ENCODE measurements around the gene IDH3B.

Gene IDH3B

DNA sequence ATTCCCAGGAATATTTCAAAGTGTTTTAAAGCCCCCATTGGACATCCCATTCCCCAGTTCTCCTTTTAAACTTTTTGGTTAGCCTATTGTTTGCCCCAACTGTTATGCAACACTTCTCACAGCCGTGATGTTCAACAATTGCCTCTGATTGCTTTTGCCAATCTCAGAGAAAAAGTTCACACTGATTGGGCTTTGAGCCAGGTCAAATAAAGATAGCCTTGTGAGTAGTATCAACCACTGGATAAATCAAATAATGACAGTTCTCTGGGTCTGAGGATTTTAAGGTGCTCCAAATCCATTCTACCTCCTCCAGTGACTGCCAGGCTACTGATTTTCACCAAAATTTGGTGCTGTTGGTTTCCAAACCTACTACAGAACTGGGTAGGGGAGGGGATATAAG is 30.6 kb downstream of the IDH3B start:
- Histone ChIP-seq H3K9ac (ENCODE audit: low read depth, low read length, poor library complexity, severe bottlenecking) (no peak overlapping the region), H3K36me3 (ENCODE audit: insufficient read depth, low read length) (no peaks in the 10 kb centered on the region), H3K4me3 (ENCODE audit: low read length, poor library complexity, severe bottlenecking) (no peak overlapping the region), H3K9me3 (ENCODE audit: insufficient read depth, low read depth, low read length) (no peaks in the 10 kb centered on the region), H2AFZ (ENCODE audit: low read length) (no peak overlapping the region), H3K27me3 (ENCODE audit: insufficient read depth, low read length, poor library complexity, severe bottlenecking) (no peaks in the 10 kb centered on the region), H3K79me2 (ENCODE audit: insufficient read depth, low read length) (no peaks in the 10 kb centered on the region), H3F3A (ENCODE audit: low read depth) (no peaks in the 10 kb centered on the region), H3K4me2 (ENCODE audit: low read depth, low read length, poor library complexity, severe bottlenecking) (no peak overlapping the region), H3K9me2 (replicated peaks; ENCODE audit: low read depth, low read length) (no peaks in the 10 kb centered on the region), H4K20me1 (ENCODE audit: insufficient read depth, low read length, poor library complexity, severe bottlenecking) (no peaks in the 10 kb centered on the region), H3K4me1 (ENCODE audit: insufficient read depth, low read length, poor library complexity, severe bottlenecking) (no peaks in the 10 kb centered on the region)
- no peak for TF ChIP-seq EZH2phosphoT487 (IDR thresholded peaks at IDR 0.05; ENCODE audit: borderline replicate concordance)
- TF ChIP-seq, protein P1, sequence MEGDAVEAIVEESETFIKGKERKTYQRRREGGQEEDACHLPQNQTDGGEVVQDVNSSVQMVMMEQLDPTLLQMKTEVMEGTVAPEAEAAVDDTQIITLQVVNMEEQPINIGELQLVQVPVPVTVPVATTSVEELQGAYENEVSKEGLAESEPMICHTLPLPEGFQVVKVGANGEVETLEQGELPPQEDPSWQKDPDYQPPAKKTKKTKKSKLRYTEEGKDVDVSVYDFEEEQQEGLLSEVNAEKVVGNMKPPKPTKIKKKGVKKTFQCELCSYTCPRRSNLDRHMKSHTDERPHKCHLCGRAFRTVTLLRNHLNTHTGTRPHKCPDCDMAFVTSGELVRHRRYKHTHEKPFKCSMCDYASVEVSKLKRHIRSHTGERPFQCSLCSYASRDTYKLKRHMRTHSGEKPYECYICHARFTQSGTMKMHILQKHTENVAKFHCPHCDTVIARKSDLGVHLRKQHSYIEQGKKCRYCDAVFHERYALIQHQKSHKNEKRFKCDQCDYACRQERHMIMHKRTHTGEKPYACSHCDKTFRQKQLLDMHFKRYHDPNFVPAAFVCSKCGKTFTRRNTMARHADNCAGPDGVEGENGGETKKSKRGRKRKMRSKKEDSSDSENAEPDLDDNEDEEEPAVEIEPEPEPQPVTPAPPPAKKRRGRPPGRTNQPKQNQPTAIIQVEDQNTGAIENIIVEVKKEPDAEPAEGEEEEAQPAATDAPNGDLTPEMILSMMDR (conservative IDR thresholded peaks at IDR 0.05; ENCODE audit: low read length) = no peak

DNA sequence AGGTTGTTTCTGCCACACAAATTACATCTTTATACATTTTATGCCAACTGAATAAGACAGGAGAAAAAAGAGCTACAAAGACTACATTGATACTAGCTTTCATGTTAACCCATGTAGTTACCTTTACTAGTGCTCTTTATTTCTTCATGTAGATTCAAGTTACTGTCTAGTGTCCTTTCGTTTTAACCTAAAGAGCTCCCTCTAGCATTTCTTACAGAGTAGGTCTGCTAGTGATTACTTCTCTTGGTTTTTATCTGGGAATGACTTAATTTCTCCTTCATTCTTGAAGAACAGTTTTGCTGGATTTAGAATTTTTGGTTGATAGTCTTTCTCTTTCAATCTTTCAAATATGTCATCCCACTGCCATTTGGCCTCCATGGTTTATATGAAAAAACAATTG is 32.8 kb downstream of the IDH3B start:
- H3K27me3 ChIP-seq (ENCODE audit: insufficient read depth, low read length, poor library complexity, severe bottlenecking) = no peaks in the 10 kb centered on the region
- no peak overlapping the region for H3K4me2 ChIP-seq (ENCODE audit: low read depth, low read length, poor library complexity, severe bottlenecking)
- no peaks in the 10 kb centered on the region for H3F3A ChIP-seq (ENCODE audit: low read depth)
- H2AFZ ChIP-seq (ENCODE audit: low read length) = no peak overlapping the region
- no peaks in the 10 kb centered on the region; the same call in 1 of the 2 replicates for H3K9me2 ChIP-seq (replicated peaks; ENCODE audit: low read depth, low read length)
- no peak for TF ChIP-seq EZH2phosphoT487 (IDR thresholded peaks at IDR 0.05; ENCODE audit: borderline replicate concordance)
- TF ChIP-seq, protein P1 (conservative IDR thresholded peaks at IDR 0.05; ENCODE audit: low read length) = peak; percentile 34
- no peaks in the 10 kb centered on the region; the same call in 1 of the 2 replicates for H3K9me3 ChIP-seq (ENCODE audit: insufficient read depth, low read depth, low read length)
- H4K20me1 ChIP-seq (ENCODE audit: insufficient read depth, low read length, poor library complexity, severe bottlenecking) = no peaks in the 10 kb centered on the region
- H3K79me2 ChIP-seq (ENCODE audit: insufficient read depth, low read length) = no peaks in the 10 kb centered on the region
- H3K36me3 ChIP-seq (ENCODE audit: insufficient read depth, low read length) = no peaks in the 10 kb centered on the region
- H3K9ac ChIP-seq (ENCODE audit: low read depth, low read length, poor library complexity, severe bottlenecking) = no peak overlapping the region
- H3K4me1 ChIP-seq (ENCODE audit: insufficient read depth, low read length, poor library complexity, severe bottlenecking) = no peaks in the 10 kb centered on the region
- H3K4me3 ChIP-seq (ENCODE audit: low read length, poor library complexity, severe bottlenecking) = no peak overlapping the region

- Histone ChIP-seq H3K9me3 (ENCODE audit: insufficient read depth, low read depth, low read length) (no peaks in the 10 kb centered on the region; the same call in 1 of the 2 replicates), H3K27me3 (ENCODE audit: insufficient read depth, low read length, poor library complexity, severe bottlenecking) (no peaks in the 10 kb centered on the region), H3K4me2 (ENCODE audit: low read depth, low read length, poor library complexity, severe bottlenecking) (no peak overlapping the region), H3K36me3 (ENCODE audit: insufficient read depth, low read length) (no peaks in the 10 kb centered on the region), H3K9ac (ENCODE audit: low read depth, low read length, poor library complexity, severe bottlenecking) (no peak overlapping the region), H3K9me2 (replicated peaks; ENCODE audit: low read depth, low read length) (no peaks in the 10 kb centered on the region; the same call in 1 of the 2 replicates), H3K4me3 (ENCODE audit: low read length, poor library complexity, severe bottlenecking) (no peak overlapping the region), H3F3A (ENCODE audit: low read depth) (no peaks in the 10 kb centered on the region), H4K20me1 (ENCODE audit: insufficient read depth, low read length, poor library complexity, severe bottlenecking) (no peaks in the 10 kb centered on the region), H2AFZ (ENCODE audit: low read length) (no peak overlapping the region), H3K4me1 (ENCODE audit: insufficient read depth, low read length, poor library complexity, severe bottlenecking) (no peaks in the 10 kb centered on the region), H3K79me2 (ENCODE audit: insufficient read depth, low read length) (no peaks in the 10 kb centered on the region)
- no peak for TF ChIP-seq EZH2phosphoT487 (IDR thresholded peaks at IDR 0.05; ENCODE audit: borderline replicate concordance)
- TF ChIP-seq, protein P1 (conservative IDR thresholded peaks at IDR 0.05; ENCODE audit: low read length) = no peak
Observed at GRCh38 chr20:2626853-2627541, 37.0 kb downstream of the IDH3B start.

Measured in Loucy (cell line).